Measurements from ENCODE around the gene SH3GL1. TPM values are rescaled to one million over a fixed set of nuclear protein-coding genes. Genes with fewer than 3 reads are reported as not detected.
A peak's percentile ranks its signal among the peaks of the same experiment; 100 is the strongest.

SH3GL1 gene
- total and polyA plus RNA-seq, 10 donors = 26.1 to 77.4 (median 42.1) TPM

DNA sequence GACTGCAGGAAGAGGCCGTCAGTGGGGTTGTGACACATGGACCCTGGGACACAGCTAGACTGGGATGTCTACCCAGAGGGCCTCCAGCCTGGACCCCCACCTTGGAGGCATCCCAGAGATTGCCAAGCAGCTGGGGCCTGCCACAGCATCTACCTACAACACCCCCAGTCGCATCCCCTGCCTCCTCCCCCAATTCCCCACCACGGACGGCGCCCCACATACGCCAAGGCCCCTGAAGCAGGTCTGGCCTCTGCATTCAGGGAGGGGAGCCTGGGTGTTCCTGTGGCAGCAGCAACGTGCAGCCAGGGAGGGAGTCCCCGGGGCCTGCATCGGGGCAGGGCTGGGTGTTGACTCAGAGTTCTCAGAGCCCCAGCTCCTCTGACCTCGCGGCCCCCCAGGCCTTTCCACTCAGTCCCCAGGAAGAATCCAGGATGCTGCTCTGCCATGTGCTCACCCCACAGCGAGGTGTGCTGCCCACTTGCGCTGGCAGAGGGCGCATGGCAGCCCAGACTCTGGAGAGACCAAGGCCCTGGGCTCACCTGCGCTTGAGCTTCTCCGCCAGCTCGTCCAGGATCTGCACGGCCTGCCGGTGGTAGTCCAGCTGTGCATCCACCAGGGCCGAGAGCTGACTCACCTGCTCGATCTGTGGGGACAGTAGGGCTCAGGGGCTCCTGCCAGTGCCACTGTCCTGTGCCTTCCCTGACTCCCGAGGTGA lies 37.4 kb downstream of the SH3GL1 start:
- H3K27me3 ChIP-seq (replicated peaks in 1 of 7) = no peaks in the 10 kb centered on the region
- WGBS, 5 donors = 82 to 87% (median 85%) methylated on average over 10 to 22 of the region's 22 CpGs
- intact Hi-C loops (cut with DNase I; ENCODE audit: low total_unique reads) = no loop called here

DNA sequence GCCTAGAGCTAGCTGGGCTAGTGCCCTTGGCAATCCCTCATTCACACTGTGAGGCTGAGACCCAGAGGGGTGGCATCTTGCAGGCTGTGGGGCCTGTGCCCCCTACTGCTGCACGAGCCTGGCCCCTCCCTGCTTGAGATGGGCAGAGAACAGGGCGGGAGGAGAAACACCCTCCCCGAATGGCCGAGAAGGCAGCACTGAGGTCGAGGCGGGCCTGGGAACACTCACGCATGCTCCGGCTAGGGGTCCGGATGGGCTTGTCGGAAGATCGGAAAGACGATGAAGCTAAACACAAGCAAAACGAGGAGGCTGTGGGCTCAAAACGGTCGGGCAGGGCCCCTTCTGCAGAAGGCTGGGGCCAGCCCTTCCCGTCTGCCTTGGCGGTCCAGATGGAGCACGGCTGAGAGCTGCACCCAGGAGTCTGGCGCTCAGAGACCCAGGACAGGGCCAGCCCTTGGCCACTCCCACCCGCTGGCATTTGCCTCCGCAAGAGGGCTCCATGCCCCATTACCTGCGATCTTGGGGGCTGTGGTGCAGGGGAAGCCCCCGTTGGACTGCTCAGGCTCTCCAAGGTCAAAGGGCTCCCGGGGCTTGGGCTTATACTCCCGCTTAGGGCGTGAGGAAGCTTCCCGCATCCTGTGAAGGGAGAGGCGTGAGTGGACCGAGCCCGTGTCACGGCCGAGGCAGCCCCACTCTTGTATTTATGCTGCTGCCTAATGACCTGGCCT lies 38.1 kb downstream of the SH3GL1 start:
- TF ChIP-seq POLR2A (IDR thresholded peaks at IDR 0.05) (no peak), POLR2AphosphoS5 (IDR thresholded peaks at IDR 0.05) (peak in 1 of 3 donors; percentile 19)
- TF ChIP-seq, protein P1, sequence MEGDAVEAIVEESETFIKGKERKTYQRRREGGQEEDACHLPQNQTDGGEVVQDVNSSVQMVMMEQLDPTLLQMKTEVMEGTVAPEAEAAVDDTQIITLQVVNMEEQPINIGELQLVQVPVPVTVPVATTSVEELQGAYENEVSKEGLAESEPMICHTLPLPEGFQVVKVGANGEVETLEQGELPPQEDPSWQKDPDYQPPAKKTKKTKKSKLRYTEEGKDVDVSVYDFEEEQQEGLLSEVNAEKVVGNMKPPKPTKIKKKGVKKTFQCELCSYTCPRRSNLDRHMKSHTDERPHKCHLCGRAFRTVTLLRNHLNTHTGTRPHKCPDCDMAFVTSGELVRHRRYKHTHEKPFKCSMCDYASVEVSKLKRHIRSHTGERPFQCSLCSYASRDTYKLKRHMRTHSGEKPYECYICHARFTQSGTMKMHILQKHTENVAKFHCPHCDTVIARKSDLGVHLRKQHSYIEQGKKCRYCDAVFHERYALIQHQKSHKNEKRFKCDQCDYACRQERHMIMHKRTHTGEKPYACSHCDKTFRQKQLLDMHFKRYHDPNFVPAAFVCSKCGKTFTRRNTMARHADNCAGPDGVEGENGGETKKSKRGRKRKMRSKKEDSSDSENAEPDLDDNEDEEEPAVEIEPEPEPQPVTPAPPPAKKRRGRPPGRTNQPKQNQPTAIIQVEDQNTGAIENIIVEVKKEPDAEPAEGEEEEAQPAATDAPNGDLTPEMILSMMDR (IDR thresholded peaks at IDR 0.05 in 8 of 11, conservative IDR thresholded peaks at IDR 0.05 in 3 of 11) = no peak
- H3K4me3 ChIP-seq = no peak overlapping the region
- H3K4me1 ChIP-seq = peaks cover 0 to 15% (median 0%) of the 10 kb centered on the region in 6 donors
- peaks cover 4 to 100% (median 87%) of the 10 kb centered on the region in 6 donors for H3K36me3 ChIP-seq
- WGBS, 5 donors = 88 to 90% (median 89%) methylated on average over 25 to 32 of the region's 32 CpGs
- H3K9me3 ChIP-seq = no peaks in the 10 kb centered on the region
- H3K27ac ChIP-seq = no peak overlapping the region
- DNase-seq = peak; percentile 68
- intact Hi-C loops (cut with DNase I; ENCODE audit: low total_unique reads) = no loop called here
- no peaks in the 10 kb centered on the region for H3K27me3 ChIP-seq (replicated peaks in 1 of 7)

More for the DNA sequence above, 37.4 kb downstream of the SH3GL1 start:
- Histone ChIP-seq H3K9me3 (no peaks in the 10 kb centered on the region), H3K4me1 (peaks cover 4 to 23% (median 6%) of the 10 kb centered on the region in 6 donors), H3K4me3 (no peak overlapping the region), H3K27ac (no peak overlapping the region), H3K36me3 (peaks cover 4 to 100% (median 87%) of the 10 kb centered on the region in 6 donors)
- TF ChIP-seq POLR2A (IDR thresholded peaks at IDR 0.05) (no peak), POLR2AphosphoS5 (IDR thresholded peaks at IDR 0.05) (peak; percentile 17 to 63 (median 40))
- TF ChIP-seq, protein P1 (IDR thresholded peaks at IDR 0.05 in 8 of 11, conservative IDR thresholded peaks at IDR 0.05 in 3 of 11) = peak in 5 of 11 experiments; percentile 11 to 41 (median 18)
- peak; percentile 74 for DNase-seq

DNA sequence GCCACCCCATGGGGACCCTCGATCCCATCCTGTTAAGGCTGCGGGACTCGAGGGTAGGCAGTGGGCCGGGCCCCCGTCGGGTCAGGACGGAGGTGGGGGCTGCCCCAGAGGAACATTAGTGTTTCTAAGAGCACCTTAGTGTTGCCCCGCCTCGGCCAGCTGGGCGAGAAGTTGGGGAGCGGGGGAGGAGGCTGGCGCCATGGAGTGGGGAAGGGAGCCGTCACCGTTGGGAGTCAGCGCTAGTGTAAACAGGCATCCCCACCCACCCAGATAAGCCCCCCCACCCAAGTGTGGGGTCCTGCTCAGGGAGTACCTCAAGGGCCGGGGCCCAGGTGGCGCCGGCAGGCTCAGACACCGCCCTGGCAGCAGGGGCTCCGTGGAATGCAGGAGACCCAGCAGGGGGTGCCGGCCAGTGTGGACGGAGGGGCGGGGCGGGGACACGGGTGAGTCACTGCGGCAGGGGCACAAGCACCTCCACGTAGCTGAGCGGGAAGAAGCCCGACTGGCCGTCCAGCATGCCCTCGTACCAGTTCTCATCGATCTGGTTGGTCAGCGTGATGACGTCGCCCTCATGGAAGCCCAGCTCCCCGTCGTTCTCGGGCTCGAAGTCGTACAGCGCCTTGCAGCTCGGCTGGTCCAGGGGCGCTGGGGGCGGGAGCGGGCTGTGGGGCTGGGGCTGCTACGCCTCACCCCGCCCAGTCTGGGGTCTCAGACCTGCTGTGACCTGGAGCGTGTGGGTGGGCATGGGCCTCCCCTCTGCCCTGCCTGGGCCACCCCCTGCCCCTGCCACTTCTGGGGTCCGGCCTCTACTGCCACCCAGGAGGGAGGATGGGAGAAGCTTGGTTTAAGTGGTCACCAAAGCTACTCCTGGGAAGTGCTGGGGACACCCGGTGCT lies 38.9 kb downstream of the SH3GL1 start:
- TF ChIP-seq POLR2AphosphoS5 (IDR thresholded peaks at IDR 0.05) = peak in 2 of 3 donors; percentile 6 to 10
- TF ChIP-seq, protein P1 (IDR thresholded peaks at IDR 0.05 in 8 of 11, conservative IDR thresholded peaks at IDR 0.05 in 3 of 11) = no peak

More for the DNA sequence above, 38.9 kb downstream of the SH3GL1 start:
- Histone ChIP-seq H3K27me3 (replicated peaks in 1 of 7) (no peaks in the 10 kb centered on the region), H3K9me3 (no peaks in the 10 kb centered on the region), H3K36me3 (peaks cover 4 to 100% (median 83%) of the 10 kb centered on the region in 6 donors), H3K4me1 (peaks cover 0 to 9% (median 0%) of the 10 kb centered on the region in 6 donors), H3K27ac (peak overlapping the region in 3 of 8 donors; percentile 8 to 13 (median 10)), H3K4me3 (no peak overlapping the region)
- intact Hi-C loops (cut with DNase I; ENCODE audit: low total_unique reads) = no loop called here
- WGBS, 5 donors = 89 to 93% (median 91%) methylated on average over 22 to 50 of the region's 50 CpGs
- DNase-seq = peak; percentile 75

Data from spleen (tissue), 11 donors.